Measurements from ENCODE around the gene ANKMY1. TPM values are rescaled to one million over a fixed set of nuclear protein-coding genes. Genes with fewer than 3 reads are reported as not detected.

Gene ANKMY1
- total RNA-seq, 1 experiment from 2014 or later, result 19.5 TPM

GRCh38 chr2:240590681-240591111 lies 32.9 kb upstream of the ANKMY1 start:
- Histone ChIP-seq H4K20me1 (ENCODE audit: low read length) (peaks cover 8% of the 10 kb centered on the region; the same call in 1 of the 2 replicates), H3K79me2 (ENCODE audit: low read length) (peaks cover 62% of the 10 kb centered on the region), H3F3A (ENCODE audit: low read length, unreplicated experiment) (no peaks in the 10 kb centered on the region), H3K4me2 (ENCODE audit: low read length) (no peak overlapping the region), H3K27me3 (ENCODE audit: low read length) (no peaks in the 10 kb centered on the region), H3K36me3 (ENCODE audit: low read depth, low read length) (no peaks in the 10 kb centered on the region), H3K9me3 (ENCODE audit: low read length) (no peaks in the 10 kb centered on the region), H3K9me2 (replicated peaks; ENCODE audit: low read length) (no peaks in the 10 kb centered on the region), H2AFZ (ENCODE audit: low read length) (no peak overlapping the region), H3K4me3 (ENCODE audit: low read length) (no peak overlapping the region), H3K9ac (ENCODE audit: low read length) (no peak overlapping the region), H3K27ac (ENCODE audit: low read length) (no peak overlapping the region), H3K4me1 (ENCODE audit: insufficient read depth, low read length) (peaks cover 11% of the 10 kb centered on the region; the same call in 1 of the 2 replicates)
- TF ChIP-seq, protein P1, sequence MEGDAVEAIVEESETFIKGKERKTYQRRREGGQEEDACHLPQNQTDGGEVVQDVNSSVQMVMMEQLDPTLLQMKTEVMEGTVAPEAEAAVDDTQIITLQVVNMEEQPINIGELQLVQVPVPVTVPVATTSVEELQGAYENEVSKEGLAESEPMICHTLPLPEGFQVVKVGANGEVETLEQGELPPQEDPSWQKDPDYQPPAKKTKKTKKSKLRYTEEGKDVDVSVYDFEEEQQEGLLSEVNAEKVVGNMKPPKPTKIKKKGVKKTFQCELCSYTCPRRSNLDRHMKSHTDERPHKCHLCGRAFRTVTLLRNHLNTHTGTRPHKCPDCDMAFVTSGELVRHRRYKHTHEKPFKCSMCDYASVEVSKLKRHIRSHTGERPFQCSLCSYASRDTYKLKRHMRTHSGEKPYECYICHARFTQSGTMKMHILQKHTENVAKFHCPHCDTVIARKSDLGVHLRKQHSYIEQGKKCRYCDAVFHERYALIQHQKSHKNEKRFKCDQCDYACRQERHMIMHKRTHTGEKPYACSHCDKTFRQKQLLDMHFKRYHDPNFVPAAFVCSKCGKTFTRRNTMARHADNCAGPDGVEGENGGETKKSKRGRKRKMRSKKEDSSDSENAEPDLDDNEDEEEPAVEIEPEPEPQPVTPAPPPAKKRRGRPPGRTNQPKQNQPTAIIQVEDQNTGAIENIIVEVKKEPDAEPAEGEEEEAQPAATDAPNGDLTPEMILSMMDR (conservative IDR thresholded peaks at IDR 0.05; ENCODE audit: low read depth, low read length), result no peak
- TF ChIP-seq EZH2 (IDR thresholded peaks at IDR 0.05; ENCODE audit: low read length, unreplicated experiment) (no peak), EZH2phosphoT487 (IDR thresholded peaks at IDR 0.05; ENCODE audit: borderline replicate concordance, low read length) (no peak)
- no peak for DNase-seq
- CTCF ChIA-PET, result no interaction called here
- no peak for ATAC-seq
- POLR2A ChIA-PET (ENCODE audit: unreplicated experiment), result no interaction called here
- intact Hi-C loops (cut with micrococcal nuclease), result no loop called here
- BruUV-seq (replicated peaks), result no TSS peak

- no peaks in the 10 kb centered on the region for H3F3A ChIP-seq (ENCODE audit: low read length, unreplicated experiment)
- peaks cover 16% of the 10 kb centered on the region for H3K4me1 ChIP-seq (ENCODE audit: insufficient read depth, low read length)
- intact Hi-C loops (cut with micrococcal nuclease), result no loop called here
- ATAC-seq (no peak), DNase-seq (no peak)
- H3K27ac ChIP-seq (ENCODE audit: low read length), result no peak overlapping the region
- no peak overlapping the region for H3K4me3 ChIP-seq (ENCODE audit: low read length)
- no peaks in the 10 kb centered on the region for H3K9me3 ChIP-seq (ENCODE audit: low read length)
- POLR2A ChIA-PET (ENCODE audit: unreplicated experiment), result no interaction called here
- peaks cover 8% of the 10 kb centered on the region; the same call in 1 of the 2 replicates for H4K20me1 ChIP-seq (ENCODE audit: low read length)
- peaks cover 69% of the 10 kb centered on the region for H3K79me2 ChIP-seq (ENCODE audit: low read length)
- H3K4me2 ChIP-seq (ENCODE audit: low read length), result no peak overlapping the region
- H2AFZ ChIP-seq (ENCODE audit: low read length), result no peak overlapping the region
- no peaks in the 10 kb centered on the region for H3K9me2 ChIP-seq (replicated peaks; ENCODE audit: low read length)
- H3K27me3 ChIP-seq (ENCODE audit: low read length), result no peaks in the 10 kb centered on the region
- no peaks in the 10 kb centered on the region for H3K36me3 ChIP-seq (ENCODE audit: low read depth, low read length)
- BruUV-seq (replicated peaks), result no TSS peak
- TF ChIP-seq, protein P1 (conservative IDR thresholded peaks at IDR 0.05; ENCODE audit: low read depth, low read length), result no peak
- TF ChIP-seq EZH2 (IDR thresholded peaks at IDR 0.05; ENCODE audit: low read length, unreplicated experiment), result no peak
- TF ChIP-seq EZH2phosphoT487 (IDR thresholded peaks at IDR 0.05; ENCODE audit: borderline replicate concordance, low read length), result no peak
- CTCF ChIA-PET, result no interaction called here
- H3K9ac ChIP-seq (ENCODE audit: low read length), result no peak overlapping the region
Observed at GRCh38 chr2:240589850-240590525, 32.2 kb upstream of the ANKMY1 start.

- CTCF ChIA-PET, result no interaction called here
Observed at GRCh38 chr2:240589375-240589774, 31.6 kb upstream of the ANKMY1 start.

More at GRCh38 chr2:240589375-240589774, 31.6 kb upstream of the ANKMY1 start:
- DNase-seq (no peak), ATAC-seq (no peak)
- Histone ChIP-seq H2AFZ (ENCODE audit: low read length) (no peak overlapping the region), H4K20me1 (ENCODE audit: low read length) (peaks cover 8% of the 10 kb centered on the region; the same call in 1 of the 2 replicates), H3K9me2 (replicated peaks; ENCODE audit: low read length) (no peaks in the 10 kb centered on the region), H3K9me3 (ENCODE audit: low read length) (no peaks in the 10 kb centered on the region), H3K79me2 (ENCODE audit: low read length) (peaks cover 75% of the 10 kb centered on the region), H3K4me1 (ENCODE audit: insufficient read depth, low read length) (peaks cover 21% of the 10 kb centered on the region), H3F3A (ENCODE audit: low read length, unreplicated experiment) (no peaks in the 10 kb centered on the region), H3K4me3 (ENCODE audit: low read length) (no peak overlapping the region), H3K27me3 (ENCODE audit: low read length) (no peaks in the 10 kb centered on the region), H3K4me2 (ENCODE audit: low read length) (no peak overlapping the region), H3K27ac (ENCODE audit: low read length) (no peak overlapping the region), H3K36me3 (ENCODE audit: low read depth, low read length) (no peaks in the 10 kb centered on the region), H3K9ac (ENCODE audit: low read length) (no peak overlapping the region)
- BruUV-seq (replicated peaks), result no TSS peak
- intact Hi-C loops (cut with micrococcal nuclease), result no loop called here
- TF ChIP-seq, protein P1 (conservative IDR thresholded peaks at IDR 0.05; ENCODE audit: low read depth, low read length), result no peak
- TF ChIP-seq EZH2phosphoT487 (IDR thresholded peaks at IDR 0.05; ENCODE audit: borderline replicate concordance, low read length), result no peak
- TF ChIP-seq EZH2 (IDR thresholded peaks at IDR 0.05; ENCODE audit: low read length, unreplicated experiment), result no peak
- POLR2A ChIA-PET (ENCODE audit: unreplicated experiment), result no interaction called here

All from PC-3 (cell line).